HG02763 (cell line): ENCODE measurements around the gene RPL36AL.
"Not testable (repeated sequence)": the region's sequence is repeated elsewhere in the genome, so short reads cannot be mapped to it uniquely, and the experiment has no call there.

Source experiments
- ATAC-seq: cut with Tn5 transposase; IDR thresholded peaks from one replicate; pipeline ENCODE4 v1.9.1; 2021; ENCODE audit warnings: mild to moderate bottlenecking, moderate library complexity; ENCODE audit not compliant: unreplicated experiment

Gene RPL36AL

GRCh38 chr14:49620182-49621113 is at the start of gene RPL36AL, which contains the start of gene MGAT2:
RPL36AL (minus strand) TSS chr14:49620626; CDS start chr14:49619104, 1,522 bp downstream.
MGAT2 (plus strand) TSS chr14:49620799; CDS start chr14:49621269, 470 bp downstream.
- peak; percentile 94 for ATAC-seq

DNA sequence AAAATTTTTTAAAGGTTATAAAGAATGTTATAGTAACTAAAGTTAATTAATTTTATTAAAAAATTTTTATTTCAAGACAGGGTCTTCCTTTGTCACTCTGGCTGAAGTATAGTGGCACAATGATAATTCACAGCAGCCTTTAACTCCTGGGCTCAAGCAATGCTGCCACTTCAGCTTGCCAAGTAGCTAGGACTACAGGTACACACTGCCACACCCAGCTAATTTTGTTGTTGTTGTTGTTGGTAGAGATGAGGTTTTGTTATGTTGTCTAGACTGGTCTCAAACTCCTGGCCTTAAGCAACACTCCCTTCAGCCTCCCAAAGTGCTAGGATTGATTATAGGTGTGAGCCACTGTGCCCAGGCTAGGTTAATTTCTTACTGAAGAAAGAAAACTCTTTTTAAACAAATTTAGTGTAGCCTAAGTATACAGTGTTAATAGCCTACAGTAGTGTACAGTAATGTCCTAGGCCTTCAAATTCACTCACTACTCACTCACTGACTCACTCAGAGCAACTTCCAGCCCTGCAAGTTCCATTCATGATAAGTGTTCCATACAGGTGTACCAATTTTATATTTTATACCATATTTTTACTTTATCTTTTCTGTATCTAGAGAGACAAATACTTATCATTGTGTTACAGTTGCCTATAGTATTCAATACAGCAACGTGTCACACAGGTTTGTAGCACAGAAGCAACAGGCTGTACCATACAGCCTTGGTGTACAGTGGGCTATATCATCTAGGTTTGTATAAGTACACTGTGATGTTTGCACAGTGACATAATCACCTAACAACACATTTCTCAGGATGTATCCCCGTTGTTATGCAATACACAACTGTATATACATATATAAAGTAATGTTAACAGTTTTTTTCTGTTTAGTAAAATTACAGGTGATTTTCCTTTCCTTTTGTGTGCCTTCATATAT is 39.4 kb upstream of the RPL36AL start:
- ATAC-seq, result no peak

DNA sequence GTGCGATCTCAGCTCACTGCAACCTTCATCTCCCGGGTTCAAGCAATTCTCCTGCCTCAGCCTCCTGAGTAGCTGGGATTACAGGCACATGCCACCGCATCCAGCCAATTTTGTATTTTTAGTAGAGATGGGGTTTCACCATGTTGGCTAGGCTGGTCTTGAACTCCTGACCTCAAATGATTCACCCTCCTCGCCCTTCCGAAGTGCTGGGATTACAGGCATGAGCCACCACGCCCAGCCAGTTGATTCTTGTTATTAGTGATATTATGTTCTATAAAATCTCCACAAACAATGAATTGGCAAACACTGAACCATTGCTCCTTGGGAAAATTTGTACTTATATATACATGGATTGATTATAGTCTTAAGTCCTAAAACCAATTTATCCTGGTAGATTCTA is 37.1 kb upstream of the RPL36AL start:
- ATAC-seq, result not testable (repeated sequence)

DNA sequence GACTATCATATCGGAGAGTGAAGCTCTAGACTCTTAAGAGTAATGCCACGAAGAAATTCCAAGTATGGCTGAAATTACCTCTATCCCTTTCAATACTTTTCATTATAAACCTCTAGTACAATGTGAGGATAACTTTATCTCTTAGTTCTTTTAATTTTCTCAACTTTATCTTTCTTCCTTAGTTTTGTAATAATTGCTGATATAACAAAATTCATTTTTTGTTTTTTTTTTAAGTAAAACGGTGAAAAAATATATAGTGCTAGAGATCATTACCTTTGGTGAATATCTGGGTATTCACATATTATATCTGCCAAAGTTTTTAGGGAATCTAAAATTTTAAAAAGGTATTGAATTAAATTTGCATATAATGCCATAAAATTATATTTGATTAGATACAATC is 34.1 kb upstream of the RPL36AL start:
- ATAC-seq, result no peak

DNA sequence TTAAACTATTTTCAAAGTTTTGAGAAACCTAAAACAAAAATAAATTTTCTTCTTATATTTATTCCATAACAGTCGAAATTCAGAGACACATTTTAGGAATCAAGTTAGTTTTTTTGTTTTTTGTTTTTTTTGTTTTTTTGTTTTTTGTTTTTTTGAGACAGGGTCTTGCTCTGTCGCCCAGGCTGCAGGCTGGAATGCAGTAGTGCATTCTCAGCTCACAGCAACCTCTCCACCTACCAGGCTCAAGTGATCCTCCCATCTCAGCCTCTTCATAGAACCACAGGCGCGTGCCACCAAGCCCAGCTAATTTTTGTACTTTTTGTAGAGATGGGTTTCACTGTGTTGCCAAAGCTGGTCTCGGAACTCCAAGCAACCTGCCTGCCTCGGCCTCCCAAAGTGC is 33.1 kb upstream of the RPL36AL start:
- ATAC-seq, result no peak

DNA sequence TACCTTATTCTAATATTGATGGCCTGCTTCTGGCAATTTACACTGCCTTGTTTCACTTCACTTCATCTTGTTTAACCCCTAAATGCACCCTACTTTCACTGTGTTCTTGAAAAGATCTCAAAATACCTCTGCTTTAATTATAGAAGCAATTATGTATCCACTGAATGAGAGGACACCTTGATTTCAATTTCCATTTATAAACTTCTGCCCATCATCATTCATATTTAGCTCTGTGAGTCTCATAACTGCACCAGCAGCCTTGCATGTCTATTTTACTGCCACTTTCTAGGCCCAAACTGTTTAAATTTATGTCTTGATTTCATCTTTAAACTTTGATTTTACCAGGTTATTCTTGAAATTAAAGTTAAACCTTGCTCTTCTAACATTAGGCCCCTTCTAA is 21.7 kb upstream of the RPL36AL start:
- no peak for ATAC-seq

- ATAC-seq, result no peak
These were observed 21.3 kb upstream of the RPL36AL start for GRCh38 chr14:49641697-49642129.

- ATAC-seq, result no peak
These were observed 20.4 kb upstream of the RPL36AL start for GRCh38 chr14:49640540-49641417.

GRCh38 chr14:49637534-49638078 is 17.2 kb upstream of the RPL36AL start:
- ATAC-seq, result no peak

- no peak for ATAC-seq
These were observed 16.4 kb upstream of the RPL36AL start for GRCh38 chr14:49636866-49637265.

- peak; percentile 22 for ATAC-seq
These were observed 14.3 kb upstream of the RPL36AL start, which contains the start of gene DNAAF2 for GRCh38 chr14:49634547-49635334. DNAAF2 (minus strand) TSS chr14:49635244; CDS start chr14:49635149, 95 bp downstream.

GRCh38 chr14:49633640-49634546 is 13.5 kb upstream of the RPL36AL start:
- ATAC-seq, result peak; percentile 71

DNA sequence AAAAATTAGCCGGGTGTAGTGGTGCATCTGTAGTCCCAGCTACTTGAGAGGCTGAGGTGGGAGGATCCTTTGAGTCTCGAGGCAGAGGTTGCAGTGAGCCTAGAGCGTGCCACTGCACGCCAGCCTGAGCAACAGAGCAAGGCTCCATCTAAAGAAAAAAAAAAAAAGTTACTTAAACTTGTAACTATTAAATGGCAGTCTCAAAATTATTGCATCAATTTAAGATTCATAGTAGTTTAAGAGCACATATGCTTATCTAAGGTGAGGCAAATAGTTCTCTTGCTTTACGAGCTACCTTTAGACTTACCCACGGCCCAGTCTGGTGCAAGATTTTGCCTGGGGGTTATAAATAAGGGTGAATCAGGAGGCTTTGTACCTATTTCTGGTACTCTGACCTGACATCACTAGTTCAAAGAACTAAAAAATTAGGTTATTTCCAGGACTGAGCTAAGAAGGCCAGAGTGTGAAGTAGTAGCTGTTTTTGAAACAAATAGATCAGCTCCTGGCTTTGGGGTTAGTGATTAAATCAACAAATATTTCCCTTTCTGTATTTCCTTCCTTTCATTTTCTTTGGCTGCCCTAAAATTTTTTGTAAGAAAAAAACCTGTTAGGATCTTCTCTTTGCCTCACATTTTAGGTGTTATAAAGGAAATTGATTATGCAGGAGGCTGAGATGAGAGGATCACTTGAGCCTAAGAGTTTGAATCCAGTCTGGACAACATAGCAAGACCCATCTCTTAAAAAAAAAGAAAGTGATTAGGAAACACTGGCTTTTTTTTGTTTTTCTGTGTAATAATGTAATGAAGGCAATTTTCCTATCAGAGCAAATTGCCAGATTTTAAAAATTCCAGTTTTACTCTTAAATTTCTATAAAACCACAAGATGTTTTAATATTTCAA is 3.8 kb upstream of the RPL36AL start:
- ATAC-seq, result no peak

DNA sequence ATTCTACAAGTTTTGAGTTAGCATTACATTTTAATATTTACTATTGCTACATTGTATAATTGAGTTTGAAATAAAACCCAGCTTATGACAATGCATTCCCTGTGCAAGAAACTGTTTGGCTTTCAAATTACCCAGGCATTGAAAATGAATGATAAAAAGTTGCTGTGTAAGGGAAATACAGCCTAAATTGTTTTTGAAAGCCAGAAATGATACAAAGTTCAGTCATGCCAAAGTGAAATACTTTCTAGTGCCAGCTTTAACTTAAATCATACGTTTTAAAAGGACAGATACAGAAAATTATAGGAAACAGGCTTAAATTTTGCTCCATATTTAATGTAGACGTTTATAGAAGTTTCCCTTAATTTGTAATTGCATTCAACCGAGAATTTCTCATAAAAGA is 3.0 kb upstream of the RPL36AL start:
- no peak for ATAC-seq

DNA sequence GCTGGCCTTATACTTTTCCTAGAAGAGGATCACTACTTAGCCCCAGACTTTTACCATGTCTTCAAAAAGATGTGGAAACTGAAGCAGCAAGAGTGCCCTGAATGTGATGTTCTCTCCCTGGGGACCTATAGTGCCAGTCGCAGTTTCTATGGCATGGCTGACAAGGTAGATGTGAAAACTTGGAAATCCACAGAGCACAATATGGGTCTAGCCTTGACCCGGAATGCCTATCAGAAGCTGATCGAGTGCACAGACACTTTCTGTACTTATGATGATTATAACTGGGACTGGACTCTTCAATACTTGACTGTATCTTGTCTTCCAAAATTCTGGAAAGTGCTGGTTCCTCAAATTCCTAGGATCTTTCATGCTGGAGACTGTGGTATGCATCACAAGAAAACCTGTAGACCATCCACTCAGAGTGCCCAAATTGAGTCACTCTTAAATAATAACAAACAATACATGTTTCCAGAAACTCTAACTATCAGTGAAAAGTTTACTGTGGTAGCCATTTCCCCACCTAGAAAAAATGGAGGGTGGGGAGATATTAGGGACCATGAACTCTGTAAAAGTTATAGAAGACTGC is 1.7 kb upstream of the RPL36AL start:
- no peak for ATAC-seq

- peak; percentile 25 for ATAC-seq
These were observed 872 bp upstream of the RPL36AL start for GRCh38 chr14:49621114-49621881.
